GM18907 (cell line): Measurements from ENCODE around the gene LRCH1.
A peak's percentile ranks its signal among the peaks of the same experiment; 100 is the strongest.
"Not testable (repeated sequence)": the region's sequence is repeated elsewhere in the genome, so short reads cannot be mapped to it uniquely, and the experiment has no call there.

Experiments
- ATAC-seq: cut with Tn5 transposase; IDR thresholded peaks from one replicate; pipeline ENCODE4 v1.9.1; 2021; ENCODE audit warnings: mild to moderate bottlenecking, moderate library complexity; ENCODE audit not compliant: unreplicated experiment

Gene LRCH1

DNA sequence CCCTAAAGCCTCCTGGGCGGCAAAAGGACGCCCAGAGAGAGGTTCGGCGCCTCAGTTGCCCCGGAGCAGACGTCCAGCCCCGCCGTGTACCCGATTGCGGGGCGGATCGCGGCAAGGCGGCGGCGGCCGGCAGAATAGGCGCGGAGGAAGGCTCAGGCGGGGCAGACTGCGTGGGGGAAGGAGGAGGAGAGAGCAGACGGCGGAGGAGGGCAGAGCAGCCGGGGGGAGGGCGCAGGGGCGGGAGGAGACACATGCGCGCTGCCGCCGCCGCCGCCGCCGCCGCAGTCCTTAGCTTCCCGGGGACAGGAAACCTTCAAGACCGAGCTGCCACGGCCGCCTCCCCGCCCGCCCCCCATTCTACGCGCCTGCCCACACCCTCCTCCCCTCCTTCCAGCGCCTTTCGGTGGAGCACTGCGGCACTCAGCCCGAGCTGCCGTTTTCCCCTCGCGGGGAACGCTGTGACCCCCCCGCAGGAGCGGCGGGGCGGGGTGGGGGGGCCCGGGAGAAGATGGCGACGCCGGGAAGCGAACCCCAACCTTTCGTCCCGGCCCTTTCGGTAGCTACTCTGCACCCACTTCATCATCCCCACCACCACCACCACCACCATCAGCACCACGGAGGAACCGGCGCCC is at the start of gene LRCH1:
LRCH1 (plus strand) TSS at position 282 of the 632 bp plus-strand sequence; CDS start at position 509, 227 bp downstream.
- ATAC-seq: peak; percentile 61

DNA sequence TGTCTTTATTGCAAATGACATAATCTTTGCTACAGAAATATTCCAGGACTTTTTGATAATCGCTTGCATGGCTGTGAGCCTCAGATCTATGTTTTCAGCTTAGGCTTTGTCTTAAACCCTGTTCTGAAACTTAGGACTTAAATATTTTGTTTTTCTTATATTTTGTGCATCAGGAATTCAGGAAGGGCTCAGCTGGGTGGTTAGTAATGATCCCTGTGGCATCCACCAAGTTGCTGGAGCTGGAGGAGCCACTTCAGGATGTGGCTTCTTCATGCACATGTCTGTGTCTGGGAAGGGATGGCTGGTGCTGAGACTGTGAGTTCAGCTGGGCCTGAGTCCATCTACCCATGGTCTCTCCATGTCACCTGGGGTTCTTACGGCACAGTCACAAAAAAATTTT is 48.9 kb upstream of the LRCH1 start:
- ATAC-seq: no peak

GRCh38 chr13:46507981-46508380 is 45.0 kb upstream of the LRCH1 start:
- no peak for ATAC-seq

- no peak for ATAC-seq
Observed at GRCh38 chr13:46509981-46510380, 43.0 kb upstream of the LRCH1 start.

GRCh38 chr13:46515803-46516202 is 37.2 kb upstream of the LRCH1 start:
- no peak for ATAC-seq

DNA sequence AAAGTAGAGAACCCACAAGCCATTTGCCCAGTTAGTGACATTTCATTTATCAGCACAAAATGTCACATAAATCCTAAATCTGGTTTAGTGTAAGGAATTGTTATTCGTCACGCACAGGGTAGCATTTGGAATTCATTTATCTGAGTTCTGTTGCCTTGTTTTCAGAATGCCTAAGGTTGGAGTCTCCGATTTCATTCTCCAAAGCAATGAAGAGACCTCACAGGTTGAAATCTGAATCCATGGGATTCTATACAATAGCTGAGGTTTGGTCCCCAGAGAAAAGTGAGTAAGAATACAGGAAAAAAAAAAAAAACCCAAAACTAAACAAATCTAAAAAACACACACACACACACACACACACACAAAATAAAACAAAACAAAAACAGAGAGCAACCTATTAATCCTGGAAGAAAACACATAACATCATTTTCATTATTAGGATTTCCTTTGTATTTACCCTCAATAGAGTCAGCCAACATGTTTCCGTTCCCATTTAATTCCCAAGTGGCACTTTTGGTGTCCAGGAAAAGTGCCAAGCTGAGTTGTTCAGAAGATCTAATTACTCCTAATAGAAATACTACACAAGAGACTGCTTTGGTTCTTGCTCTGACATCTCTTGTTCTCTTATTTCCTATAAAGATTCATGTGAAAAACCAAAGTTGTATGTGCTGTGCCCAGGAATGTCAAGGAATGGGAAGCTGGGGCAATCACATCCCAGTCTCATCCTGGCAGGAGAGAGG is 36.2 kb upstream of the LRCH1 start:
- ATAC-seq: no peak

- ATAC-seq: not testable (repeated sequence)
Observed at GRCh38 chr13:46517748-46518147, 35.2 kb upstream of the LRCH1 start.

DNA sequence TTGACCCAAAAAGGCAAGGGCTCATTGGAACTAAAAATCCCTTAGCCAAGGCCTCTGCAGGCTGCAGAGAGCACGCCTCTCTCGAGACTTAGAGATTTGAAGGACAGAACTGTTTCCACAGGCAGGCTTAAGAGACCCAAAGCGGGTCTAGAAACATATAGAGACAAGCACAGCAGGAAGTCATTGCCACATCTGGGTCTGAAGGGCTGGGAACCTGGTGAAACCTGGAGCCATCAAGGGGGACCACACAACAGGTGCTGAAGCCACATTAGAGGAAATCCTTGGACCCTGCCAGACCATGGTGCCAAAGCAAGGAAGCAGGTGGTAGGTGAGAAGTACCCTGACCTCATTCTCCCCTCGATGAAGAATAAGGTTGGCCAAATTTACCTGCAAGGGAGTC is 33.8 kb upstream of the LRCH1 start:
- ATAC-seq: no peak

- ATAC-seq: no peak
Observed at GRCh38 chr13:46520166-46520565, 32.8 kb upstream of the LRCH1 start.

- no peak for ATAC-seq
Observed at GRCh38 chr13:46521486-46521885, 31.5 kb upstream of the LRCH1 start.

- no peak for ATAC-seq
Observed at GRCh38 chr13:46521921-46522747, 30.8 kb upstream of the LRCH1 start.

DNA sequence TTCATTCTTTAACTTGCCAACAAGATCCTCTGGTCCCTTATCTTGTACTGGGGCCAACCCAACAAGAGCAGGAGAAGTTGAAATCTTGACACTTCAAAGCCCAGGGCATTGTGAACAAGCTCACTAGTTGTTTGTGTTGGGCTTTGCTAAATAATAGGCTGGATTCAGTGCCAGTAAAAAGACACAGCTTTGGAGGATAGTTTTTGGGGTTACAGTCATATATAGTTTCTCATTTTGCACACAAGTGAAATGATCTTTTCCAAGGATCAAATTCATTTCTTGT is 30.3 kb upstream of the LRCH1 start:
- no peak for ATAC-seq

DNA sequence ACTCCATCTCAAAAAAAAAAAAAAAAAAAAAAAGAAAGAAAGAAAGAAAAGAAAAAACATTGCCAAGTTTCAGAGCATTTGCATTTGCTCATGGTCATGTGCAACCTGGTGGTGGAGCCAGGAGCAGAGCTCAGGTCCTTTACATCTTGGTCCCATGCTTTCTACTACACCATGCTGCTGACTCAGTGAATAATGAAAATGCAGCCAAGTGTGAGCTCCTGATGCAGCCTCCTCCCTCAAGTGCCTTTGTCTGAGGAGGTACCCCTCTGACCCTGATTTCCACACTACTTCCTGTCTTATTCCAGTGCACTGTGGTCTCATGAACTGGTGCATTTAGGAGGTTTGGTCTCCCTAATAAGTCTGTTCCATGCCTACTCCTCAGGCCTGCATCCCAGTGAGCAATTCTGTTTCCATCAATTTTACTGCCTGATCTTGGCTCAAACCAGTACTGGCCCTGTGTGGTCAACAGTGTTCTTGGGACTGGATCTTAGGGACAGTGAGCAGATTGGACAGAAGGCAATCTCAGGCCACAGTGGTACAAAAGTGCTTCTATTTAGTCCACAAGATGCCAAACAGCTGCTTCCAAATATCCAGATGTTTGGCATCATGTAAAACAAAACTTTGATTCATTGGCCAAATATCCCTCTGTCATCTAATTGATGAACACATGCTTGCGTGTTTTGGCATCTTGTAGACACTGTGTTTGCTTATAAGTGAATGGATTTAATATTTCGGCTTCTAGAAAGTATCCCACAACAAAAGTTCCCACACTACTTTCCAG is 28.8 kb upstream of the LRCH1 start:
- no peak for ATAC-seq

- no peak for ATAC-seq
Observed at GRCh38 chr13:46526100-46526735, 26.8 kb upstream of the LRCH1 start.

GRCh38 chr13:46526740-46527139 is 26.2 kb upstream of the LRCH1 start:
- ATAC-seq: no peak

DNA sequence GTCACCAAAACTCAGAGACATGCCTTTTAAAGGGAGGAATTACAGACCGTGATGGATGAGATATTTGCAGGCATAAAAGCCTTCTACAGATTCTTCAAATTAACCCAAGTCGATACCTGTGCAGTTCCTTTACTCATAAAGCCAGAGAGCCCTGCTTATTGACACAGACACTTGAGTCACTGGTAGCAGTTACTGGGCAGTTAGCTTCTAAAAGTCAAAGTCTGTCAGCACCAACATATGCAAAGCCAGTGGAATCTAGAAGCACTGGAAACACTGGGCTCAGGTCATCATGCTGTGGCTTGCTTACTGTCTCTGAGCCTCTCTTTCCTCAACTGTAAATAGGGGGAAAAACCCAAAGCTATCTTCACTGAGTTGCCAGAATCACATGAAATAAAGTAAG is 25.7 kb upstream of the LRCH1 start:
- ATAC-seq: no peak

- no peak for ATAC-seq
Observed at GRCh38 chr13:46529216-46529919, 23.6 kb upstream of the LRCH1 start.

GRCh38 chr13:46530084-46530935 is 22.7 kb upstream of the LRCH1 start:
- ATAC-seq: no peak

- no peak for ATAC-seq
Observed at GRCh38 chr13:46531953-46532352, 21.0 kb upstream of the LRCH1 start.
